SK-N-DZ (cell line): ENCODE data around the gene PLEKHA7.
"Not testable (repeated sequence)": the region's sequence is repeated elsewhere in the genome, so short reads cannot be mapped to it uniquely, and the experiment has no call there.

ENCODE experiments used
- DNase-seq: peaks from one replicate; pipeline ENCODE4 v3.0.0-alpha.2; 2015; ENCODE audit warnings: low spot score

The PLEKHA7 gene

GRCh38 chr11:16909359-16910035 lies 104.7 kb downstream of the PLEKHA7 start:
- no peak for DNase-seq

GRCh38 chr11:16905375-16905774 lies 108.8 kb downstream of the PLEKHA7 start:
- DNase-seq: no peak

- not testable (repeated sequence) for DNase-seq
These were observed 109.5 kb downstream of the PLEKHA7 start for GRCh38 chr11:16904761-16905160.

GRCh38 chr11:16902781-16903378 lies 111.3 kb downstream of the PLEKHA7 start:
- no peak for DNase-seq

- no peak for DNase-seq
These were observed 112.0 kb downstream of the PLEKHA7 start for GRCh38 chr11:16902182-16902581.

GRCh38 chr11:16900491-16900890 lies 113.7 kb downstream of the PLEKHA7 start:
- no peak for DNase-seq

GRCh38 chr11:16899708-16900303 lies 114.4 kb downstream of the PLEKHA7 start:
- DNase-seq: no peak

GRCh38 chr11:16898274-16898985 lies 115.8 kb downstream of the PLEKHA7 start:
- DNase-seq: no peak

GRCh38 chr11:16897470-16898061 lies 116.6 kb downstream of the PLEKHA7 start:
- no peak for DNase-seq

GRCh38 chr11:16896729-16897469 lies 117.3 kb downstream of the PLEKHA7 start:
- no peak for DNase-seq

GRCh38 chr11:16895306-16895705 lies 118.9 kb downstream of the PLEKHA7 start:
- no peak for DNase-seq

- DNase-seq: no peak
These were observed 120.7 kb downstream of the PLEKHA7 start for GRCh38 chr11:16893456-16894066.

- no peak for DNase-seq
These were observed 122.2 kb downstream of the PLEKHA7 start for GRCh38 chr11:16891964-16892363.

- DNase-seq: no peak
These were observed 123.0 kb downstream of the PLEKHA7 start for GRCh38 chr11:16891165-16891564.

GRCh38 chr11:16890442-16890841 lies 123.8 kb downstream of the PLEKHA7 start:
- DNase-seq: no peak

GRCh38 chr11:16889905-16890304 lies 124.3 kb downstream of the PLEKHA7 start:
- DNase-seq: no peak

GRCh38 chr11:16889010-16889409 lies 125.2 kb downstream of the PLEKHA7 start:
- DNase-seq: not testable (repeated sequence)

GRCh38 chr11:16887887-16888286 lies 126.3 kb downstream of the PLEKHA7 start:
- DNase-seq: not testable (repeated sequence)

- DNase-seq: no peak
These were observed 131.0 kb downstream of the PLEKHA7 start for GRCh38 chr11:16883174-16883573.

- DNase-seq: no peak
These were observed 132.4 kb downstream of the PLEKHA7 start for GRCh38 chr11:16881766-16882165.
